BJ (cell line): Measurements from ENCODE around the gene COL5A1. TPM values are rescaled to one million over a fixed set of nuclear protein-coding genes. Genes with fewer than 3 reads are reported as not detected.

Experiments used
- CTCF ChIA-PET: fragments of 350-600 bp; formaldehyde crosslinking; extraction: SDS; loops from one replicate; lab custom pipeline; 2021; ENCODE audit warnings: antibody characterized with exemption, inconsistent platforms; lab: Yijun Ruan, JAX
- POLR2A ChIA-PET: fragments of 300-600 bp; sonication (Branson Sonifier 250); formaldehyde crosslinking; extraction: SDS; loops from one replicate; lab custom pipeline; 2021; ENCODE audit warnings: antibody characterized with exemption; lab: Charles Lee
- DNase-seq: peaks from one replicate; pipeline ENCODE4 v3.0.0-alpha.2; 2011; ENCODE audit warnings: low read depth
- H3K27me3 ChIP-seq: 2 replicates; pipeline ENCODE4 v1.6.0; 2011; ENCODE audit warnings: low read length; ENCODE audit not compliant: control insufficient read depth, insufficient read depth
- H3K36me3 ChIP-seq: 2 replicates; pipeline ENCODE4 v1.5.1; 2011; ENCODE audit warnings: low read length; ENCODE audit not compliant: control insufficient read depth, insufficient read depth
- H3K4me3 ChIP-seq: 2 replicates; pipeline ENCODE4 v1.5.1; 2011; ENCODE audit warnings: low read depth, mild to moderate bottlenecking, control low read depth, low read length
- polyA plus RNA-seq: library from polyadenylated mRNA; depleted of rRNA; stranded (reverse); fragments of >200 nt; gene quantifications from 2 replicates; pipeline ENCODE4 v1.2.3, GENCODE V29; 2011
- TF ChIP-seq, protein P1 (sequence below): IDR thresholded peaks from 2 replicates; pipeline ENCODE4 v1.5.1; 2011; ENCODE audit warnings: low read depth, mild to moderate bottlenecking, control low read depth, inconsistent platforms, low read length, moderate library complexity; ENCODE audit not compliant: insufficient read depth

Gene COL5A1
- polyA plus RNA-seq, 1 experiment = 251 TPM

DNA sequence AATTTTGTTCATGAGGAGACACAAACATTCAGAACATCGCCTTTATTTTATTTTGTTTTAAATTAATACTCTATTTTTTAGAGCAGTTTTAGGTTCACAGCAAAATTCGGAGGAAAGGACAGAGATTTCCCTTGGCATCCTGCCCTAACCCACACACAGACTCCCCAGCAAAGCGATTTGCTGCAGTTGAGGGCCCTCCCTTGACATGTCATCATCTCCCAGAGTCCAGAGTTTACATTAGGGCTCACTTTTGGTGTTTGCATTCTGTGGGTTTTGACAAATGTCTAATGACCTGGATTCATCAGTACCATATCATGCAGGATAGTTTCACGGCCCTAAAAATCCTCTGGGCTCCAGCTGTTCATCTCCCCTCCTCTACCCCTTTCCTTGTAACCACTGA is 33.6 kb upstream of the COL5A1 start:
- DNase-seq = no peak

DNA sequence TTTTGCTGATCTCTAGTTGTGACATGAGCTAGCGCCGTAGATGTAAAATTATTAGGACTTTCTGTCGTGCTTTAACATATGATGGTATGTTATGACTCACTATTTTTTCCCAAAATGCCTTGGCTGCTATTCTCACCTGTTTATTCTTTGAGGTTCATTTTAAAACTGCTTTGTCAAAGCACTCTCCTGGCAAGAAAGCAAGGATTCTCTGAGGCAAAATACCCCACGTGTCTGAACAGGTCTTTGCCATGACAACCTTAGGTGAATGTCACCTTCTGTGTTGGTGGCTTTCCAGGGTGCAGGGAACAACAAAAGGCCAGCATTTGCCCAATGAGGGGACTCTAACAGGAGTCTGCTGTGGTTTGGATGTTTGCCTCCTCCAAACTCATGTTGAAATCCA is 30.6 kb upstream of the COL5A1 start:
- Histone ChIP-seq H3K27me3 (no peaks in the 10 kb centered on the region), H3K36me3 (no peaks in the 10 kb centered on the region), H3K4me3 (no peak overlapping the region)
- POLR2A ChIA-PET = no interaction called here
- no peak for DNase-seq
- TF ChIP-seq, protein P1, sequence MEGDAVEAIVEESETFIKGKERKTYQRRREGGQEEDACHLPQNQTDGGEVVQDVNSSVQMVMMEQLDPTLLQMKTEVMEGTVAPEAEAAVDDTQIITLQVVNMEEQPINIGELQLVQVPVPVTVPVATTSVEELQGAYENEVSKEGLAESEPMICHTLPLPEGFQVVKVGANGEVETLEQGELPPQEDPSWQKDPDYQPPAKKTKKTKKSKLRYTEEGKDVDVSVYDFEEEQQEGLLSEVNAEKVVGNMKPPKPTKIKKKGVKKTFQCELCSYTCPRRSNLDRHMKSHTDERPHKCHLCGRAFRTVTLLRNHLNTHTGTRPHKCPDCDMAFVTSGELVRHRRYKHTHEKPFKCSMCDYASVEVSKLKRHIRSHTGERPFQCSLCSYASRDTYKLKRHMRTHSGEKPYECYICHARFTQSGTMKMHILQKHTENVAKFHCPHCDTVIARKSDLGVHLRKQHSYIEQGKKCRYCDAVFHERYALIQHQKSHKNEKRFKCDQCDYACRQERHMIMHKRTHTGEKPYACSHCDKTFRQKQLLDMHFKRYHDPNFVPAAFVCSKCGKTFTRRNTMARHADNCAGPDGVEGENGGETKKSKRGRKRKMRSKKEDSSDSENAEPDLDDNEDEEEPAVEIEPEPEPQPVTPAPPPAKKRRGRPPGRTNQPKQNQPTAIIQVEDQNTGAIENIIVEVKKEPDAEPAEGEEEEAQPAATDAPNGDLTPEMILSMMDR = no peak
- CTCF ChIA-PET = no interaction called here

More for the DNA sequence above, 33.6 kb upstream of the COL5A1 start:
- Histone ChIP-seq H3K4me3 (no peak overlapping the region), H3K27me3 (no peaks in the 10 kb centered on the region), H3K36me3 (no peaks in the 10 kb centered on the region)
- ChIA-PET CTCF (no interaction called here), POLR2A (no interaction called here)
- TF ChIP-seq, protein P1 = no peak

GRCh38 chr9:134612309-134612708 is 29.3 kb upstream of the COL5A1 start:
- no peaks in the 10 kb centered on the region for H3K27me3 ChIP-seq
- DNase-seq = no peak
- ChIA-PET CTCF (no interaction called here), POLR2A (no interaction called here)
- TF ChIP-seq, protein P1 = no peak
- no peak overlapping the region for H3K4me3 ChIP-seq
- no peaks in the 10 kb centered on the region for H3K36me3 ChIP-seq

- CTCF ChIA-PET = no interaction called here
- TF ChIP-seq, protein P1 = no peak
- DNase-seq = no peak
- Histone ChIP-seq H3K27me3 (no peaks in the 10 kb centered on the region), H3K36me3 (no peaks in the 10 kb centered on the region), H3K4me3 (no peak overlapping the region)
- POLR2A ChIA-PET = no interaction called here
Observed at GRCh38 chr9:134612715-134613114, 28.9 kb upstream of the COL5A1 start.

GRCh38 chr9:134614256-134614655 is 27.3 kb upstream of the COL5A1 start:
- DNase-seq = no peak
- POLR2A ChIA-PET = no interaction called here
- Histone ChIP-seq H3K36me3 (no peaks in the 10 kb centered on the region), H3K27me3 (no peaks in the 10 kb centered on the region), H3K4me3 (no peak overlapping the region)
- CTCF ChIA-PET = interaction anchor here (0.9 kb wide), 1 partner anchor 10 kb away, joined by 3 read pairs; no protein-coding TSS in a partner anchor
- TF ChIP-seq, protein P1 = no peak
